Activated B cell treated with CpG ODN at 0.5 μM for 24 hours (primary cell): ENCODE measurements around the gene SEMA5A. TPM values are rescaled to one million over a fixed set of nuclear protein-coding genes. Genes with fewer than 3 reads are reported as not detected.

ENCODE experiments used
- ATAC-seq: fragments of 200-7000 bp; cut with Tn5 transposase; one replicate; pipeline ENCODE4 v1.10.0; 2021; ENCODE audit warnings: low read depth, mild to moderate bottlenecking, moderate library complexity
- CTCF ChIA-PET: fragments of 350-600 bp; sonication (Branson Sonifier 250); formaldehyde crosslinking; loops from one replicate; lab custom pipeline; 2021; ENCODE audit warnings: antibody characterized with exemption; lab: Charles Lee
- POLR2A ChIA-PET: fragments of 350-600 bp; sonication (Branson Sonifier 250); formaldehyde crosslinking; loops from one replicate; lab custom pipeline; 2021; ENCODE audit warnings: antibody characterized with exemption; lab: Charles Lee
- DNase-seq: peaks from one replicate; pipeline ENCODE4 v3.0.0; 2022
- H3K27ac Mint-ChIP-seq: one replicate; pipeline ENCODE4 v1.8.0; 2020; ENCODE audit warnings: mixed read lengths
- H3K27me3 Mint-ChIP-seq: one replicate; pipeline ENCODE4 v1.8.0; 2021; ENCODE audit warnings: mixed read lengths
- H3K36me3 Mint-ChIP-seq: one replicate; pipeline ENCODE4 v1.8.0; 2021; ENCODE audit warnings: low read depth, mixed read lengths
- H3K4me1 Mint-ChIP-seq: one replicate; pipeline ENCODE4 v1.8.0; 2021; ENCODE audit warnings: mixed read lengths
- H3K4me3 Mint-ChIP-seq: one replicate; pipeline ENCODE4 v1.8.0; 2020; ENCODE audit warnings: mild to moderate bottlenecking, mixed read lengths
- H3K9me3 Mint-ChIP-seq: one replicate; pipeline ENCODE4 v1.8.0; 2020; ENCODE audit warnings: mixed read lengths
- CTCF ChIP-seq: fragments of 200-600 bp; IDR thresholded peaks from one replicate; pipeline ENCODE4 v1.8.0; 2022; ENCODE audit warnings: antibody characterized with exemption, mild to moderate bottlenecking
- intact Hi-C: fragments of 100-400 bp; cut with micrococcal nuclease; formaldehyde crosslinking; loops from one replicate; pipeline ENCODE4 v1.15.1; 2024
- total RNA-seq: library from RNA; stranded (reverse); gene quantifications from 2 replicates; pipeline ENCODE4 v1.2.3, GENCODE V29; 2022

The SEMA5A gene
- total RNA-seq, 1 donor from 2014 or later = not detected

- H3K4me1 Mint-ChIP-seq = no peaks in the 10 kb centered on the region
- DNase-seq (no peak), ATAC-seq (no peak)
- intact Hi-C loops = no loop called here
- POLR2A ChIA-PET = no interaction called here
- no peak overlapping the region for H3K4me3 Mint-ChIP-seq
- no peaks in the 10 kb centered on the region for H3K36me3 Mint-ChIP-seq
- TF ChIP-seq CTCF = no peak
- CTCF ChIA-PET = no interaction called here
- no peaks in the 10 kb centered on the region for H3K27me3 Mint-ChIP-seq
- H3K9me3 Mint-ChIP-seq = no peaks in the 10 kb centered on the region
- no peak overlapping the region for H3K27ac Mint-ChIP-seq
These were observed 376.9 kb downstream of the SEMA5A start for GRCh38 chr5:9168791-9169556.

- TF ChIP-seq CTCF = no peak
- no peak overlapping the region for H3K27ac Mint-ChIP-seq
- no peaks in the 10 kb centered on the region for H3K27me3 Mint-ChIP-seq
- intact Hi-C loops = no loop called here
- ChIA-PET CTCF (no interaction called here), POLR2A (no interaction called here)
- H3K9me3 Mint-ChIP-seq = no peaks in the 10 kb centered on the region
- DNase-seq = no peak
- no peaks in the 10 kb centered on the region for H3K4me1 Mint-ChIP-seq
- no peak for ATAC-seq
- H3K4me3 Mint-ChIP-seq = no peak overlapping the region
- no peaks in the 10 kb centered on the region for H3K36me3 Mint-ChIP-seq
These were observed 379.4 kb downstream of the SEMA5A start for GRCh38 chr5:9166202-9167112.

GRCh38 chr5:9165546-9165945 is 380.3 kb downstream of the SEMA5A start:
- ATAC-seq (no peak), DNase-seq (no peak)
- Mint-ChIP-seq H3K9me3 (no peaks in the 10 kb centered on the region), H3K36me3 (no peaks in the 10 kb centered on the region), H3K27ac (no peak overlapping the region), H3K4me1 (no peaks in the 10 kb centered on the region), H3K27me3 (no peaks in the 10 kb centered on the region), H3K4me3 (no peak overlapping the region)
- POLR2A ChIA-PET = no interaction called here
- CTCF ChIA-PET = no interaction called here
- TF ChIP-seq CTCF = no peak
- intact Hi-C loops = no loop called here

GRCh38 chr5:9160747-9161146 is 385.1 kb downstream of the SEMA5A start:
- H3K4me3 Mint-ChIP-seq = no peak overlapping the region
- CTCF ChIA-PET = no interaction called here
- H3K36me3 Mint-ChIP-seq = no peaks in the 10 kb centered on the region
- H3K4me1 Mint-ChIP-seq = no peaks in the 10 kb centered on the region
- peaks cover 3% of the 10 kb centered on the region for H3K9me3 Mint-ChIP-seq
- no peak for DNase-seq
- intact Hi-C loops = no loop called here
- H3K27me3 Mint-ChIP-seq = no peaks in the 10 kb centered on the region
- no peak for TF ChIP-seq CTCF
- POLR2A ChIA-PET = no interaction called here
- H3K27ac Mint-ChIP-seq = no peak overlapping the region
- no peak for ATAC-seq

GRCh38 chr5:9157811-9158210 is 388.1 kb downstream of the SEMA5A start:
- peaks cover 3% of the 10 kb centered on the region for H3K9me3 Mint-ChIP-seq
- ATAC-seq (no peak), DNase-seq (no peak)
- ChIA-PET POLR2A (no interaction called here), CTCF (no interaction called here)
- TF ChIP-seq CTCF = no peak
- H3K27ac Mint-ChIP-seq = no peak overlapping the region
- no peaks in the 10 kb centered on the region for H3K27me3 Mint-ChIP-seq
- no peaks in the 10 kb centered on the region for H3K4me1 Mint-ChIP-seq
- H3K36me3 Mint-ChIP-seq = no peaks in the 10 kb centered on the region
- intact Hi-C loops = no loop called here
- no peak overlapping the region for H3K4me3 Mint-ChIP-seq
